Activated naive CD4-positive, alpha-beta T cell treated with anti-CD3 and anti-CD28 coated beads, Interleukin-2, amount 10 ng/mL, durations not matched to agents 7 days and 5 days (primary cell): ENCODE measurements around the gene CAPN13.

Experiments used
- CTCF ChIA-PET: fragments of 350-600 bp; sonication (Branson Sonifier 250); formaldehyde crosslinking; loops from one replicate; lab custom pipeline; 2021; ENCODE audit warnings: antibody characterized with exemption; lab: Charles Lee
- DNase-seq: peaks from one replicate; pipeline ENCODE4 v3.0.0-alpha.2; 2020
- H3K27ac Mint-ChIP-seq: one replicate; pipeline ENCODE4 v1.8.0; 2021; ENCODE audit warnings: mild to moderate bottlenecking, moderate library complexity, mixed read lengths
- H3K27me3 Mint-ChIP-seq: one replicate; pipeline ENCODE4 v1.8.0; 2021; ENCODE audit warnings: mild to moderate bottlenecking, mixed read lengths
- H3K36me3 Mint-ChIP-seq: one replicate; pipeline ENCODE4 v1.8.0; 2021; ENCODE audit warnings: mixed read lengths
- H3K4me1 Mint-ChIP-seq: one replicate; pipeline ENCODE4 v1.8.0; 2021; ENCODE audit warnings: mixed read lengths
- H3K4me3 Mint-ChIP-seq: one replicate; pipeline ENCODE4 v1.8.0; 2021; ENCODE audit warnings: mild to moderate bottlenecking, moderate library complexity, mixed read lengths
- H3K9me3 Mint-ChIP-seq: one replicate; pipeline ENCODE4 v1.8.0; 2021; ENCODE audit warnings: mixed read lengths

The CAPN13 gene

DNA sequence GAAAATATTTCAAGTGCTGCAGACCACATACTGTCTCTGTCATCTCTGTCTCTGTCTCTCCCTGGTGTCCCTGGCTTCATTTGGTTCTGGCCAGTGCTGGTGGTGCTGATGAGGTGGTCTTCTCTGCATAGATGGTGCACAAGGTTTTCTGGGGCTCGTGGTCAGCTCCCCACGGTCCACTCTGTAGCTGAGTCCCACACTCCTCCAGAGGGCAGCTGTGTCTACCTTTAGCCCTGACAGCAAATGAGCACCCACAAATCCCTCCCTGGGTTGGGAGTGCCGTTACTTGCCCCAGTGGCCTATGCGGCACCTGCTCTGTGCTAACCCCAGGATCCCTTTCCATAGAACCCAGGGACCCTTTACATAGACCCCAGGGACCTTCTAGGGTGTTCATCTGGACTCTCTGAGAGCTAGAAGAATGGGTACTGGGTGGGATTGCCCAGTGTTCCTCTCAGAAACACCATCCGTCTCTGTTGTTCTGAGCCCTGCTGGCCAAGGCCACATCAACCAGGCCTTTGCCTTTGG, 129.3 kb downstream of the CAPN13 start:
- H3K36me3 Mint-ChIP-seq = no peaks in the 10 kb centered on the region
- H3K4me3 Mint-ChIP-seq = no peak overlapping the region
- H3K27ac Mint-ChIP-seq = no peak overlapping the region
- CTCF ChIA-PET = interaction anchor here (1.3 kb wide), 1 partner anchor 34 kb away, joined by 4 read pairs; no protein-coding TSS in a partner anchor
- H3K4me1 Mint-ChIP-seq = no peaks in the 10 kb centered on the region
- no peaks in the 10 kb centered on the region for H3K9me3 Mint-ChIP-seq
- peak; percentile 14 for DNase-seq
- H3K27me3 Mint-ChIP-seq = peaks cover 4% of the 10 kb centered on the region

DNA sequence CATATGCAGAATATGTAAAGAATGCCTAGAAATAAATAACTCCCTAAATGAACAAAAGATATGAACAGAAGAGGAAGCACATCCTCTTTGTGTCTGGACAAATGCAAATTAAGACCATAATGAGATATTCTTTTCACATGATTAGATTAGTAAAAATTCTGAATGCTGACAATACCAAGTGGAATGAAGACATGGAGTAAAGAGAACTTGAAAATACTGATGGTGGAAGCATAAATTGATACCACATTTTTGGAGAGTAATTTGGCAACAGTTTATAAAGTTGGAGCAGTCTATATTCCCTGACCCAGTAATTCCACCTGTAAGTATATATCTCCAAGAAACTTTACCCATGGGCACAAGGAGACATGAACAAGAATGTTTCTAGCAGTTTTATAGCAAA, 130.0 kb downstream of the CAPN13 start:
- Mint-ChIP-seq H3K36me3 (no peaks in the 10 kb centered on the region), H3K4me1 (no peaks in the 10 kb centered on the region), H3K27ac (no peak overlapping the region), H3K4me3 (no peak overlapping the region), H3K27me3 (peaks cover 4% of the 10 kb centered on the region), H3K9me3 (no peaks in the 10 kb centered on the region)
- CTCF ChIA-PET = no interaction called here
- DNase-seq = no peak

DNA sequence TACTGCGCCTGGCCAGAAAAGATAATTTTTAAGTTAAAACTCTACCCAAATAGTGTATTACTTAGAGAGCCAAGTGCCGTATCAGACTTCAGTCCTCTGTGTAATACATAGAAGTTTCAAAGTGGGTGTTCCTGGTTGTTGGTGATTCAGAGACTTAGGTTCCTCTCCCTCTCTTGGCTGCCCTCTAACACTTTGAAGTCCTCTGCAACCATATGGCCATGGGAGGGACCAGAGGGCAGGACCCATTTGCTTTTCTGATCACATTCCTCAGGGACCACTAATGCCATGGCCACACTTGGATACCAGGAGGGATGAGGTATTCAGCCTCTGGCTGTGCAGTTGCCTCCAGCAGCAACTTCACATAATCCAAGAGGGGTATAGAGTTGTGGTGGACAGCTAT, 131.5 kb downstream of the CAPN13 start:
- Mint-ChIP-seq H3K27me3 (peaks cover 12% of the 10 kb centered on the region), H3K9me3 (no peaks in the 10 kb centered on the region), H3K4me3 (no peak overlapping the region), H3K27ac (no peak overlapping the region), H3K4me1 (no peaks in the 10 kb centered on the region), H3K36me3 (no peaks in the 10 kb centered on the region)
- no peak for DNase-seq
- CTCF ChIA-PET = no interaction called here

GRCh38 chr2:30673127-30673526, 134.1 kb downstream of the CAPN13 start:
- H3K27me3 Mint-ChIP-seq = peaks cover 13% of the 10 kb centered on the region
- no peaks in the 10 kb centered on the region for H3K4me1 Mint-ChIP-seq
- H3K9me3 Mint-ChIP-seq = peaks cover 7% of the 10 kb centered on the region
- no peaks in the 10 kb centered on the region for H3K36me3 Mint-ChIP-seq
- H3K4me3 Mint-ChIP-seq = no peak overlapping the region
- CTCF ChIA-PET = no interaction called here
- no peak overlapping the region for H3K27ac Mint-ChIP-seq
- DNase-seq = no peak
